Measurements from ENCODE around the gene TRIOBP.

Gene TRIOBP

GRCh38 chr22:37734402-37734700, 37.5 kb downstream of the TRIOBP start:
- TF ChIP-seq REST (IDR thresholded peaks at IDR 0.05; ENCODE audit: insufficient read depth in 1 of 2, low read depth in 2 of 2, low read length in 2 of 2) (no peak), TAF1 (IDR thresholded peaks at IDR 0.05; ENCODE audit: borderline replicate concordance, insufficient read depth, low read length) (no peak), SIN3A (IDR thresholded peaks at IDR 0.05; ENCODE audit: borderline replicate concordance, insufficient read depth, low read length) (no peak), FOXP2 (optimal IDR thresholded peaks at IDR 0.05; ENCODE audit: borderline replicate concordance, extremely low read depth, extremely low read length, insufficient read depth) (no peak), POLR2AphosphoS5 (IDR thresholded peaks at IDR 0.05; ENCODE audit: low read depth, low read length) (no peak)

- TF ChIP-seq POLR2AphosphoS5 (IDR thresholded peaks at IDR 0.05; ENCODE audit: low read depth, low read length) = no peak
- no peak for TF ChIP-seq REST (IDR thresholded peaks at IDR 0.05; ENCODE audit: insufficient read depth in 1 of 2, low read depth in 2 of 2, low read length in 2 of 2)
- no peak for TF ChIP-seq FOXP2 (optimal IDR thresholded peaks at IDR 0.05; ENCODE audit: borderline replicate concordance, extremely low read depth, extremely low read length, insufficient read depth)
- no peak for TF ChIP-seq SIN3A (IDR thresholded peaks at IDR 0.05; ENCODE audit: borderline replicate concordance, insufficient read depth, low read length)
Observed at GRCh38 chr22:37734964-37735451, 38.2 kb downstream of the TRIOBP start.

- TF ChIP-seq REST (IDR thresholded peaks at IDR 0.05; ENCODE audit: insufficient read depth in 1 of 2, low read depth in 2 of 2, low read length in 2 of 2) = no peak
- TF ChIP-seq TAF1 (IDR thresholded peaks at IDR 0.05; ENCODE audit: borderline replicate concordance, insufficient read depth, low read length) = no peak
- no peak for TF ChIP-seq SIN3A (IDR thresholded peaks at IDR 0.05; ENCODE audit: borderline replicate concordance, insufficient read depth, low read length)
Observed at GRCh38 chr22:37739035-37739434, 42.2 kb downstream of the TRIOBP start.

- TF ChIP-seq REST (IDR thresholded peaks at IDR 0.05; ENCODE audit: insufficient read depth in 1 of 2, low read depth in 2 of 2, low read length in 2 of 2) (no peak), FOXP2 (optimal IDR thresholded peaks at IDR 0.05; ENCODE audit: borderline replicate concordance, extremely low read depth, extremely low read length, insufficient read depth) (no peak), SIN3A (IDR thresholded peaks at IDR 0.05; ENCODE audit: borderline replicate concordance, insufficient read depth, low read length) (no peak), TAF1 (IDR thresholded peaks at IDR 0.05; ENCODE audit: borderline replicate concordance, insufficient read depth, low read length) (no peak), POLR2AphosphoS5 (IDR thresholded peaks at IDR 0.05; ENCODE audit: low read depth, low read length) (no peak)
Observed at GRCh38 chr22:37739611-37740049, 42.8 kb downstream of the TRIOBP start.
